HTERT RPE-1 (cell line): Measurements from ENCODE around the gene ZNF524.
"Not testable (repeated sequence)": the region's sequence is repeated elsewhere in the genome, so short reads cannot be mapped to it uniquely, and the experiment has no call there.

Experiments
- in situ Hi-C: fragments of 300-500 bp; cut with MboI; formaldehyde crosslinking; loops from 4 replicates; pipeline ENCODE4 v1.14.3; 2020; ENCODE audit warnings: low sequenced_read_pairs

Gene ZNF524

DNA sequence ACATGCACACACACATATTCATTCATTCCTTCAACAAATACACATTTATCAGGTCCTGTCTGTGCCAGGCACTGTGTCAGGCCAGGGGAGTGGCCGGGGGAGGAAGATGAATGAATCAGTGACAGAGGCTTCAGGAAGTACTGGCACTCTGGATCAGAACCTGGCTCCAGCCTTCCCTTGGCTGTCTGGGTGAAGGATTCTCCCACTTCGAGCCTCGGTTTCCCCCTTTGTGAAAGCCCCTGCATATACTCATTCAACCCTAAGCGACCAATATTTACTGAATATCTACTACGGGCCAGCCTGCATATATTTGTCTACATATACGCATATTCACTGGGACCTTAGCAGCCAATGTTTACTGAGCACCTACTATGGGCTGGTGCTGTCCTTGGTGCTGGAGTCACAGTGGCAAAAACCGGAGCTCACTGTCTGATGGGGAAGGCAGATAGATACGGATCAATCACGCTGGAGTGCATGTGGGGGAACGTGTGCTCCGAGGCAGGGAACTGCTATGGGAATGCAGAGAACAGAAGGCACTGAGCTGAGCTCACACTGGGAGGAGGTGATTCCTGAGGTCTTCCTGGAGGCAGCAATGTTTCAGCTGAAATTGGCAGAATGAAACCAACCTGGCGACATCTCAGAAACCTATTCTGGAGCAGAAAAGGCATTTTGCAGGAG lies 18.8 kb upstream of the ZNF524 start:
- in situ Hi-C loops = no loop called here

DNA sequence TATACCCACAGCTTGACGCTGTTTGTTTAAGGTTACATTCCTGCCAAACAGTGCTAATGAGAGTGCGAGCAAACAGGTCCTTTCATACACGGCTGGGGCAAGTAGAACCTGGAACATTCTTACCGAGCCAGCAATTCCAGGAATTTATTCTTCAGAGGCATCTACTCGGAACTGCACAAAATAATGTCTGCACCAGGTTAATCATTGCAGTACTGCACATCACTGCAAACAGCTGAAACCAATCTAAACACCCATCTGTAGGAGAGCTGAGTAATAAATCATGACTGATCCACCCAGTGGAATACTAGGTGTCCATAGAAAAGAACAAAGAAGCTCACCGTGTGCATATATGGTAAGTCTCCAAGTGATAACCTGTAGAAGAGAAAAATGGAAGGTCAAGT lies 18.3 kb upstream of the ZNF524 start:
- in situ Hi-C loops = no loop called here

DNA sequence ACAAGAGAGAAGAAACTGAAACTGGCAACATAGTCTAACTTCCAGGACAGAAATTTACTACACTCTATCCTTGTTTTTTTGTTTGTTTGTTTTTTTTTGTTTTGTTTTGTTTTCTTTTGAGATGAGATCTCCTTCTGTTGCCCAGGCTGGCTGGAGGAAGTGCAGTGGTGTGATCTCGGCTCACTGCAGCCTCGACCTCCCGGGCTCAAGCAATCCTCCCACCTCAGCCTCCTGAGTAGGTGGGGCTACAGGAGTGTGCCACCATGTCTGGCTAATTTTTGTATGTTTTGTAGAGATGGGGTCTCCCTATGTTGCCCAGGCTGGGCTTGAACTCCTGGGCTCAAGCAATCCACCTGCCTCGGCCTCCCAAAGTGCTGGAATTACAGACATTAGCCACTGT lies 17.8 kb upstream of the ZNF524 start:
- in situ Hi-C loops = not testable (repeated sequence)

DNA sequence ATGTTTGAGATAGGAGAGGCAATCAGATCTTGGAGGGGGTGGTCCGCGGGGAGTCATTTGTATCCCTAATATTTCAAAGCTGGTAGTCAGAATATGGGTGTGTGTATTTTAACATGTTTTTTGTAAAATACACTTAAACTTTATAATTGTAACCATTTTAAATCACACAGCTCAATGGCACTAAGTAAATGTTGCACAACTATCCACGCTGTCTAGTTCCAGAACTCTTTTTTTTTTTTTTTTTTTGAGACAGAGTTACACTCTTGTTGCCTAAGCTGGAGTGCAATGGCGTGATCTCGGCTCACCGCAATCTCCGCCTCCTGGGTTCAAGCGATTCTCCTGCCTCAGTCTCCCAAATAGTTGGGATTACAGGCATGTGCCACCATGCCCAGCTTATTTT lies 16.2 kb upstream of the ZNF524 start:
- in situ Hi-C loops = not testable (repeated sequence)

DNA sequence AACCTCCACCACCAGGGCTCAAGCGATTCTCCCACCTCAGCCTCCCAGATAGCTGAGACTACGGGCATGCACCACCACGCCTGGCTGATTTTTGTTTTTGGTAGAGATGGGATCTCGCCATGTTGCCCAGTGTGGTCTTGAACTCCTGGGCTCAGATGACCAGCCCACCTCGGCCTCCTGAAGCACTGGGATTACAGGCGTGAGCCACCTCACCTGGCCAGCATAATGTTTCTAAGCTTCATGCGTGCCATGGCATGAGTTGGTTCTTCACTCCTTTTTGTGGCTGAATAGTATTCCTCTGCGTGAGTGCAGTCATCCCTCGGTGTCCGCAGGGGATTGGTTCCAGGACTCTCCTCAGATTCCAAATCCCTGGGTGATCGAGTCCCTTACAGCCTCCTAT lies 15.2 kb upstream of the ZNF524 start:
- in situ Hi-C loops = no loop called here

DNA sequence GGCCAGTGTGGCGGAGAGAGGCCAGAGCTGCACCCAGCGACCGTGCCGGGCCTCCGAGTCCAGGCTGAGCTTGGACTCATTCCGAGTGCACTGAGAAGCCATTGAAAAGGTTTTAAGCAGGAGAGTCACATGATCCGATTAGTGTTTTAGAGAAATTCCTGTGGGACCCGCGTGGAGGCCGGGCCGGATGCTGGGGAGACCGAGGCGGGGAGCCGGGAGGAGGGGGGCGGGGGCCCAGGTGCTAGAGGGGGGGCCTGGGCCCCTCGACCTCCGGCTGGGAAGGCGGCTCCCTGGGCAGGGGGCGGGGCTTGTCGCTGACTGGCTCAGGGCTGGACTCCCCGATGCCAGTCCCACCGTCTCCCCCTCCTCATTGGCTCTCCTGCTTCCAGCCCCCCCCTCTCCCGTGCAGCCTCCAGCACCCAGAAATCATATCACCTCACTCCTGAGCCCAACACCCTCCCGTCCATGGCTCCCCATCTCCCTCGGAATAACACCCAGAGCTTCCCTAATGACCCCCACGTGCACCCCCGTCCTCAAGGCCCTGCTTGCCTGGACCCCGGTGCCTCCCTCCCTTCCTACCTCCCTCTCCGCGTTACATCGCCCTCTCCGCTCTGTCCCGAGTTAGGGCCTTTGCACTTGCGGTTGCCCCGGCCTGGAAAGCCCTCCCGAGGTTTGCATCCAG lies 14.3 kb upstream of the ZNF524 start:
- in situ Hi-C loops = no loop called here

DNA sequence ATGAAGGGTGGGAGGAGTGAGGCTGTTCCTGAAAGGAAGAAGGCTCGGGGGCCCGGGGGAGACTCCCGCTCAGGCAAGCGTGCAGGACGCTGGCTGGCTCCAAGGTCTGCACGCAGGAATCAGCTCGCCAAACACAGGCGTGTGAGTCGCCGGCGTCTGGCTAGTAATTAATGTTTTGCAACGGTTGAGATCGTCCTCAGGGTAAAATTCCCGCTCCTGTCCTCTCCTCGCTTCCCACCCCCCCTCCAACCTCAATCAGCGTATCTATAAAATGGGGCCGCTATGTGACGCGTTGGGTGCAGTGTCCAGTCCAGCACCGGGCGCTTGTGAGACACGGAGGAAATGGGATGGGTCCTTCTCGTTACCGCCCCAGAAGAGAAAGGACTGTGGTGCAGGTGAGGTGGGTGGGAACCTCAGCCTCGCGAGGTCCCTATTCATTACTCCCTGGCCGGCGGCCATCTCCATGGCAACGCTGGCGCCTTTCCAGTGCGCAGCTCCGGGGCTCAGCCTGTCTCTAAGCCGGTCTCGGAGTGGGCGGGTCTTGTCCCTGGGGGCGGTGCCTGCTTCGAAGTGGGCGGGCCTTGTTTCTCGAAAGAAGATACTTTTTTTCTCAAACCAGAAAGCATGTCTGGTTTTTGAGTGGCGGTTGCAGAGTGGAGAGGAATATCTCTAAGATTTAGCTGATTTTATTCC lies 13.0 kb upstream of the ZNF524 start:
- in situ Hi-C loops = no loop called here

DNA sequence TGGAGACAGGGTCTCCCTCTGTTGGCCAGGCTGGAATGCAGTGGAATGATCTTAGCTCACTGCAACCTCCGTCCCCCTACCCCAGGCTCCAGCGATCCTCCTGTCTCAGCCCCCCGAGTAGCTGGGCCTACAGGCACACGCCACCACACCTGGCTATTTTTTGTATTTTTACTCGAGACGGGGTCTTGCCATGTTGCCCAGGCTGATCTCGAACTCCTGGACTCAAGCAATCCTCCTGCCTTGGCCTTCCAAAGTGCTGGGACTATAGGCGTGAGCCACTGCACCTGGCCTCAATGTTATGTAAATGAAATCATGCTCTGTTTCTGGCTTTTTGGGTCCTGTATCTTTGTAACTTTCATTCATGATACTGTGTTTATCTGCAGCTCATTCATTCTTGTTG lies 11.3 kb upstream of the ZNF524 start:
- in situ Hi-C loops = no loop called here

DNA sequence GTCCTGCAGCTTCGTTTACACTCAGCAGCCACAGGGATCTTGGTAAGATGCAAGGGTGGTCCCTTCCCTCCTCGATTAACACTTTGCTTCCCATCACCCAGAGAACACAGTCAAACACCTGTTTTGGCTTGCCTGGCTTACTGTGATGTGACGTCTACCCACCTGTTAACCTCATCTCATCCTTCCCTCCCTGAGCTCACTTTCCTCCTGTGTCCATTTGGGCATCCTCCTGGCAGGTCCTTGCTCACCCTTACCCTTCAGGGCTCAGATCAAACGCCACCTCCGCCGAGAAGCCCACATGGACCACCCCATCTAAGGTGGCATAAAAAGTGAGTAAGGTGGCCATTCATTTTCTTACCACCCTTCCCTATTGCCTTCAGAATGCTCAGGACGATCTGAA lies 10.0 kb upstream of the ZNF524 start:
- in situ Hi-C loops = no loop called here

DNA sequence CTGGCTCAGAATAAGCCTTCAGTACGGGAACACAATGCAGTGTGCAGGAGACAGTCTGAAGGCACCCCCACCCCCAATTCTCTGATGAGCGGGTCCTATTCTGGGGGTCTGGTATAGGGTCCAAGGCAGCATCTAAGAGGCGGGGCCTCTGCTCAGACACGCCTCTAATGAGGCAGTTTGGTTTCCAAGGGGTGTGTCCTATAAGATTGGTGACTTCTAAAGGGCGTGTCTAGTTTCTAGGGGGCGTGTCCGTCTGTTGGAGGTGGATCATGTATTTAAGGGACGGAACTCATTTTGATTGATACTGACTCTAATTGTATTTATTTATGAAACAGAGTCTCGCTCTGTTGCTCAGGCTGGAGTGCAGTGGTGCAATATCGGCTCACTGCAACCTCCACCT lies 9.5 kb upstream of the ZNF524 start:
- in situ Hi-C loops = no loop called here

DNA sequence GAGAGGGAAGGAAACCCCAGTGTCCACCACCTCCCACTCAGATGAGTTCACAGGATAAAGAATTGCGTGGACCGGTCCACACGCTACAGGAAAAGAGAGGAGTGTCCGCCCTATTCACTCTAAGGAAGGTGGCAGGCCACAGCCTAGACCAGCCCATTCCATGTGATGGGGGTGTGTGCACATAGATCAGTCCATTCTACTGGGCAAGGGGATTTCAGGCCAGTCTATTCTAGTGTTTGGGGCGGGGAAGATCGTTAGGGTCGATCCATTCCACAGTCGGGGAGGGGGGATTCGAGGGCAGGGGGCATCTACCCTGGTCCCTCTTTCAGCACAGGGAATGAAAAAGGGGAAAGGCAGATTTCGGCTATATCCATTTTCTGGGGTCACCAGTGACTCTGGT lies 8.5 kb upstream of the ZNF524 start:
- in situ Hi-C loops = no loop called here

DNA sequence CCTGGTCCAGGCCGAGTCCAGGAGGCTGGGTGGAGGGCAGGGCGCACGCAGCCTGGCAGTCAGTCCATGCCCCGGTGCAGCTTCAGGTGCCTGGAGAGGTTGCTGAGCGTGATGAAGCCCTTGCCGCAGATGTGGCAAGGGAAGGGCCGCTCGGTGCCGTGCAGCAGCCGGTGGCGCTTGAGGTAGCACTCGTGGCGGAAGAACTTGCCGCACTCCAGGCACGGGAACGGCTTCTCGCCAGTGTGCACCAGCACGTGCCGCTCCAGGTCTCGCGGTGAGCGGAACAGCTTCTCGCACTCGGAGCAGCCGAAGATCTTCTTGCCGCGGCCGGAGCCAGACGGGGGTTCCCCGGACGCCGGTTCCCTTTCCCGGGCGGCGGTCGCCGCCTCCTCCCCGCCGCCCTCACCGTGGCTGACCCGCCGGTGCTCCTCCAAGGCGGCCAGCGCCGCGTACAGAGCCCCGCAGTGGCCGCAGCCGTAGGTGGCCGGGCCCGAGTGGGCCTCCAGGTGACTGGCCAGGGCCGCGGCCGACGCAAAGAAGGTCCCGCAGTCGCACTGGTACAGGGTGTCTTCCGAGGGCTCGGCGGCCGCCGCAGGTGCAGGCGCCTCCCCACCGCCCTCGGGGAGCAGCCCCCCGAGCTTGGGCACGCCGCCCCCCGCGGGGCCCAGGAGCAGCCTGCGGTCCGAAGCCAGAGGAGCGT lies 7.5 kb upstream of the ZNF524 start:
- in situ Hi-C loops = no loop called here

DNA sequence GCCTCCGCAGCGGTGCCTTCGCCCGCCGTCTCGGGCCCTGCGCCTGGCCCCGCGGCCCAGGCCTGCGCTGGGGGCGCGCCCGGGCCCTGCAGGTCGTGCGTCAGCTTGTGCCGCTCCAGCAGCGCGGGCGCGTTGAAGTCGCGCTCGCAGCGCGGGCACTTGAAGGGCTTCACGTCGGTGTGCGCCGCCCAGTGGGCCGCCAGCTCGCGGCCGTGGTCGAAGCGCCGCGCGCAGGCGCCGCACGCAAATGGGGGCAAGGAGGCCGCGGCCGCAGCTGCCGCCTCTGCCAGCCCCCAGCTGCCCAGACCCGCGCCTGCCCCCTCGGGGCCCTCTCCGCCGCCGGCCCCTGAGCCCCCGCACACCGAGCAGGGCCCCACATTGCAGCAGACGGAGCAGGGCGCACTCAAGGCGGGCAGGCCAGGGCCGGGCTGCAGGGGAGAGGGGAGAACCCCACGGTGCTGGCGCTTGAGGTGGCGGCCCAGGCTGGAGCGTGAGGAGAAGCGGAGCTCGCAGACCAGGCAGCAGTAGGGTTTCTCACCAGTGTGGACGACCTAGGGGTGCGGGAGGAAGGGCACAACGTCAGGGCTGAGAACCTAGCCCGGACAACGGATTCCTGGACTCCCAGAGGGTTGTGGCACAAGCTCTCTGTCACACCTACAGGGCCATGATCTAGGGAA lies 6.9 kb upstream of the ZNF524 start:
- in situ Hi-C loops = no loop called here

DNA sequence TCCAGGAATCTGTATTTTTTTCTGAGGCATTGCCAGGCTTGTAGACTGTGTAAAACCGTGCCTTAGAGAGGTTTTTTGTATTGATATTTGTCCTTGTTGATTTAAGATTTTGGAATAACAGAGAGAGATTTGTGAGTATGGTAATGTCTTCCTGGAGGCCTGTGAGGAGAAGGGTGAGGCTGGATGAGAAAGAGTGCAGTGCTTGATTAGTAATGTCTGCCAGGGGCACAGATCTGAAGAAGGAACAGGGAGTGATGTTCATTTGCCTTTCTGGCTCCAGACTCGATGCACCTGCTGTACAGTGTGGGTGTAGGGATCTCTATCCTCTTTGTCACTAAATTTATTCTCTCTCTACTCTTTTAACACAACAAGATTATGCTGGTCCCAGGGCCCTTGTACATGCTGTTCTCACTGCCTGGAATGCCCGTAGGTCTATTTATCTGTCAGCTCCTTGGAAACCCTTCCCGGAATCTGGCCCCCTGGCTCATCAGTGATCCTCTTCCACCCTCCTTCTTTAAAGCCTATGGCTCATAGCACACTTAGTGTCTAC lies 5.0 kb upstream of the ZNF524 start:
- in situ Hi-C loops = no loop called here

DNA sequence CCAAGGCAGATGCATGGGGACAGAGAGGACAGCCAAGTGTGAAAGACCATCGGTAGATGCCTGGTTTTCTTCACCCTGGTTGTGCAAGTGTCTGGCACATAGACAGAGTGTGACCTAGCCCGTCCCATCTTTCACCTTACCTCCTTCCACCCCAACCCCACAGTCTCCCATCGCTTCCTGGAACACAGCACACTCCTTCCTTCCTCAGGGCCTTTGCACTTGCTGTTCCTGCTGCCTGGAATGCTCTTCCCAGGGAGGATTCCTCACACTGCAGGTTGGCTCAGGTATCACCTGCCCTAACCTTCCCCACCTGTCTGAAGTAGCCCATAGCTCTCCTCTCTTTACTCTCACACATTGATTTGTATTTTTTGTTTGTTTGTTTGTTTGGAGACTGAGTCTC lies 3.8 kb upstream of the ZNF524 start:
- in situ Hi-C loops = no loop called here

DNA sequence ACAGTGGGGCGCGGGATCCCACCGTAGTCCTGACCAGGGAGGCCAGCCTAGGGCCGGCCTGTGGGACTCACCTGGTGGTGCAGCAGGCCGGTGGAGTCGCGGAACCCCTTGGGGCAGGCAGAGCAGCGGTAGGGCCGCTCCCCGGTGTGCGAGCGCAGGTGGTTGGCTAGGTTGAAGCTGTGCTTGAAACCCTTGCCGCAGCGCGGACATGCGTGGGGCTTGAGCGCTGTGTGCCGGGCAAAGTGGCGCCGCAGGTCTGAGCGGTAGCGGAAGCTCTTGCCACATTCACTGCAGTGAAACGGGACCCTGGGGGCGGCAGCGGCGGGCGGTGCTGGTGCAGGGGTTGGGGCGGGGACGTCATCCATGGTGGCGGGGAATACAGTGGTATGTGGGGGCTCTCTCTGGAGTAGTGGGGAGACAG lies 2.6 kb upstream of the ZNF524 start:
- in situ Hi-C loops = no loop called here

DNA sequence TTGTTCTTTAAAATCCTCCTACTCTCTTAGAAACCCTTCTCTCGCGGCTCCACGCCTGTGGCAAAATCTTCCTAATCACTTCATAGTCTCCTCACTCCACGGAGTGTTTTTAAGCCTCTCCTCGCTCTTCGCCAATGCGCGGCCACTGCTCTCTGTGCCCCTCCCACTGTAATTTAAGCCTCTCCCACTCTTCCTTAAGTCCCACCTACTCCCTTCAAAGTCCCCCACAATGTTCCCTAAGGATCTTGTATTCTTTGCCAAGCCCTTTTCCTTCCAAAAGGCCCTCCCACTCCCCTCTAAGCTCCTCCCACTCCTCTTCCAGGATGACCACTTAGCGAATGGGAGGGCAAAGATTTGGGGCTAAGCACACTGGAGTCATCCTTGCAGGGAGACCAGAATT lies 2.1 kb upstream of the ZNF524 start:
- in situ Hi-C loops = no loop called here

DNA sequence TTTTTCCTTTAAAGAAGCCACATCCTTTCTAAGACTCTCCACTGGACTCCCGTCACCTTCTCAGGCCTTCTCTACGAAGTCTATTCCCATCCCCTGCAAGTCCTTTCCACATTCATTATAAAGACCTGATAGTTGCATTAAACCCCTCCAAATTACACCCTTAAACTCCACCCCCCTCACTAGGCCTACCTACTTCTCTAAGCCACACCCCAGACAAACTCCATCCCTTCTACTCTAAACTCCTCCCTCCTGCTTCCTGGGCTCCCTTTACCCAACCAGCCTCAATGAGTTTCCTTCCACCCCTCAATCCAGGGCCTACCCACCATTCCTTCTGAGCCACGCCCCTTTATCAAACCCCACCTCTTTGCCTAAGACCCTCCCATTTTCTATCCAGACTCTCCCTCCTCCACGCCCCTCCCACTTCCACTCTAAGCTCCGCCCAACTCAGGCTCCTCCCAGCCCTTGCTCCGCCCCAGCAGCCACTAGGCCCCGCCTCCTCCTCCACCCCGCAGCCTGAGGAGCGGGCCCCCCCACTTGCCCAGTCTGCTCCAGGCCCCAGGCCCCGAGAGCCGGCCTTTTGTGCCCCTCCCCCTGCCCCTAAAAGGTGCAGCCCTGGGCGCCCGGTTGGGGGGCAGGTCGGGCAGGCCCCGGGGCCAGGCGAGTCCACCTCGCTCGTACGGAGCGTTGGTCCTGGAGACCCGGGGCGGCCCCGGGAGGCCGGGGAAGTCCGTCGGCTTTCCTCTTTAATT lies 1.2 kb upstream of the ZNF524 start:
- in situ Hi-C loops = no loop called here

DNA sequence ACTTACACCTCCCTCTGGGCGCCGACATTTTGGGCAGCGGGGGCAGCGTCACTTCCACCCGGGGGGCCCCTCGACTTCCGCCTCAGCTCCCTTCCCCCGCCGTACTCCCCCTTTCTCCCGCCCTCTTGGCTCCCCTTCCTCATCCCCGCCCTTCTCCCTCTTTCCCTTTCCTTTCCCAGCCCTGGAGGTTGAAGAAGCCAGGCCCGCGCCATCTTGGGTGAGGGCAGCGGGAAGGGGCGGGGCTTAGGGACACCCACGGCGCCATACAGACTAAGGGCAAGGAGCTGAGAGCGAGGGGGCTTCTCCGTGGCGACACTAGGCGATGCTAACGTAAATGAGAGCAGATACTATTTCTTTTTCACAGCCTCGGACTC lies 633 bp upstream of the ZNF524 start, which contains the start of gene FIZ1:
TSS of gene FIZ1 (minus strand) at position 50 of the 374 bp plus-strand sequence. CDS start 1,652 bp downstream, outside the sequence.
- in situ Hi-C loops = no loop called here

DNA sequence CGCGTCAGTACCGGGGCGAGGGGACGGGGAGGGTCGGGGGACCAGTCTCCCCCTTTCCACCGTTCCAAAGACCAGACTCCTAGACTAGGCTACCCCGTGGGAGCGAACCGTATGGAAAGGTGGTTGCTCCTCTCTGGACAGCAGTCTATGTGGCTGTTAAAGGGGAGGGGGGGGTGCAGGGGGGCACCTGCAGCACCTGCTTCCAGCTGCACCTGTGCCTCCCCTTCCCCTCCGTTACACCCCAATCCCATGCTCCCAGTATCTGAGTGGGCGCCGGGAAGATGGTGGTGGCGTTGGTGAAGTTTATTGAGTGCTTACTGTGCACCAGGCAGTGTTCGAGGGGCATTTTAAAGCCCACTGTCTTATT lies 557 bp downstream of the ZNF524 start:
- in situ Hi-C loops = no loop called here
